H1 (cell line): Measurements from ENCODE around the gene FHOD1. TPM values are rescaled to one million over a fixed set of nuclear protein-coding genes. Genes with fewer than 3 reads are reported as not detected.
A peak's percentile ranks its signal among the peaks of the same experiment; 100 is the strongest.

Experiments used
- CTCF ChIA-PET: fragments of 300-600 bp; sonication (Branson Sonifier 250); formaldehyde crosslinking; loops from one replicate; lab custom pipeline; 2021; ENCODE audit not compliant: partially characterized antibody; lab: Charles Lee
- POLR2A ChIA-PET: fragments of 300-600 bp; sonication (Branson Sonifier 250); formaldehyde crosslinking; loops from one replicate; lab custom pipeline; 2021; ENCODE audit warnings: inconsistent platforms; ENCODE audit not compliant: partially characterized antibody; lab: Charles Lee
- DNase-seq, 2 experiments: peaks; one replicate each; pipeline versions ENCODE4 v3.0.0 to v3.0.0-alpha.2; 2010 to 2022; ENCODE audit warnings: low spot score in 2 of 2, low read depth in 1 of 2, mixed read lengths in 1 of 2
- FAIRE-seq: peaks from 2 replicates; lab custom pipeline; 2011; peaks lifted over from hg19 to GRCh38; lab: Jason Lieb, UNC
- H2AFZ ChIP-seq: 2 replicates; pipeline ENCODE4 v1.8.1; 2012; ENCODE audit warnings: low read length, inconsistent platforms
- H2AK5ac ChIP-seq: 2 replicates; pipeline ENCODE4 v1.6.1; 2013; ENCODE audit warnings: low read depth, low read length
- H2BK120ac ChIP-seq: replicated peaks from 2 replicates; pipeline ENCODE3; 2013; ENCODE audit warnings: low read depth, low read length, inconsistent platforms
- H2BK12ac ChIP-seq: 2 replicates; pipeline ENCODE4 v1.6.1; 2013; ENCODE audit warnings: low read depth, low read length
- H2BK15ac ChIP-seq: 2 replicates; pipeline ENCODE4 v1.6.1; 2013; ENCODE audit warnings: low read length
- H2BK20ac ChIP-seq: 2 replicates; pipeline ENCODE4 v1.6.1; 2013; ENCODE audit warnings: low read length
- H2BK5ac ChIP-seq: 2 replicates; pipeline ENCODE4 v1.6.1; 2013; ENCODE audit warnings: low read depth, low read length
- H3K14ac ChIP-seq: 2 replicates; pipeline ENCODE4 v1.6.1; 2013; ENCODE audit warnings: inconsistent platforms; ENCODE audit not compliant: insufficient read length
- H3K18ac ChIP-seq: 2 replicates; pipeline ENCODE4 v1.6.1; 2013; ENCODE audit warnings: low read length; ENCODE audit errors: extremely low read depth
- H3K23ac ChIP-seq: 2 replicates; pipeline ENCODE4 v1.6.1; 2013; ENCODE audit warnings: inconsistent platforms; ENCODE audit not compliant: insufficient read length
- H3K23me2 ChIP-seq: 2 replicates; pipeline ENCODE4 v1.6.1; 2013; ENCODE audit warnings: low read depth, low read length
- H3K27ac ChIP-seq: 2 replicates; pipeline ENCODE4 v1.6.1; 2011; ENCODE audit warnings: low read depth, low read length, inconsistent platforms
- H3K27me3 ChIP-seq, 4 experiments: replicated peaks in 1 of 4; 1 replicate in 1 of 4; 2 replicates in 3 of 4; pipeline versions ENCODE4 v1.6.1 to v1.8.1; 2011 to 2013; ENCODE audit warnings: low read length in 3 of 4, mild to moderate bottlenecking in 3 of 4, inconsistent platforms in 2 of 4, mixed read lengths in 2 of 4, moderate library complexity in 1 of 4; ENCODE audit not compliant: control insufficient read depth in 3 of 4, insufficient read depth in 3 of 4; ENCODE audit errors: extremely low read depth in 1 of 4
- H3K36me3 ChIP-seq, 4 experiments: 2 replicates each; pipeline versions ENCODE4 v1.6.1 to v1.8.1; 2011 to 2013; ENCODE audit warnings: mild to moderate bottlenecking in 4 of 4, low read length in 3 of 4, moderate library complexity in 2 of 4, control low read depth in 1 of 4, inconsistent platforms in 1 of 4; ENCODE audit not compliant: insufficient read depth in 4 of 4, control insufficient read depth in 2 of 4
- H3K4ac ChIP-seq: replicated peaks from 2 replicates; pipeline ENCODE3; 2013; ENCODE audit warnings: low read length, low read depth, mixed read lengths, inconsistent platforms; ENCODE audit not compliant: insufficient read length
- H3K4me1 ChIP-seq, 4 experiments: replicated peaks in 1 of 4; 1 replicate in 1 of 4; 2 replicates in 3 of 4; pipeline versions ENCODE4 v1.6.1 to v1.8.1; 2011 to 2013; ENCODE audit warnings: low read length in 3 of 4, inconsistent platforms in 2 of 4, mixed read lengths in 1 of 4; ENCODE audit not compliant: insufficient read depth in 4 of 4, control insufficient read depth in 3 of 4
- H3K4me2 ChIP-seq, 2 experiments: 2 replicates each; pipeline versions ENCODE4 v1.6.1 to v1.8.1; 2011 to 2013; ENCODE audit warnings: low read depth in 2 of 2, low read length in 2 of 2, control low read depth in 1 of 2, inconsistent platforms in 1 of 2, mild to moderate bottlenecking in 1 of 2; ENCODE audit not compliant: insufficient read depth in 1 of 2
- H3K4me3 ChIP-seq, 4 experiments: fragments of 200-600, 300-600 bp in 1 of 4; sonication (generic), shearing (Covaris generic), sonication (Bioruptor Twin) in 1 of 4; 2 replicates each; pipeline versions ENCODE4 v1.5.1 to v1.8.1; 2011 to 2016; ENCODE audit warnings: low read length in 4 of 4, low read depth in 3 of 4, control low read depth in 2 of 4, inconsistent platforms in 2 of 4, mild to moderate bottlenecking in 2 of 4, mixed read lengths in 1 of 4, moderate library complexity in 1 of 4; ENCODE audit not compliant: insufficient read depth in 2 of 4; ENCODE audit errors: extremely low read depth in 1 of 4
- H3K56ac ChIP-seq: replicated peaks from 2 replicates; pipeline ENCODE3; 2013; ENCODE audit warnings: low read depth, mild to moderate bottlenecking, mixed read lengths, low read length, inconsistent platforms; ENCODE audit not compliant: insufficient read length
- H3K79me1 ChIP-seq: 2 replicates; pipeline ENCODE4 v1.6.1; 2013; ENCODE audit warnings: low read depth, low read length, control low read depth
- H3K79me2 ChIP-seq, 2 experiments: 2 replicates each; pipeline versions ENCODE4 v1.6.1 to v1.8.1; 2012 to 2013; ENCODE audit warnings: low read length in 2 of 2, mild to moderate bottlenecking in 2 of 2, inconsistent platforms in 1 of 2; ENCODE audit not compliant: insufficient read depth in 2 of 2, control insufficient read depth in 1 of 2
- H3K9ac ChIP-seq, 4 experiments: replicated peaks in 1 of 4; 1 replicate in 1 of 4; 2 replicates in 3 of 4; pipeline versions ENCODE4 v1.6.1 to v1.8.1; 2011 to 2013; ENCODE audit warnings: low read depth in 3 of 4, low read length in 3 of 4, control low read depth in 2 of 4, mild to moderate bottlenecking in 2 of 4, moderate library complexity in 2 of 4, inconsistent platforms in 1 of 4; ENCODE audit errors: extremely low read depth in 1 of 4
- H3K9me3 ChIP-seq, 2 experiments: 2 replicates each; pipeline versions ENCODE4 v1.6.1 to v1.8.1; 2012 to 2013; ENCODE audit warnings: mild to moderate bottlenecking in 2 of 2, moderate library complexity in 2 of 2, control low read depth in 1 of 2, inconsistent platforms in 1 of 2, low read depth in 1 of 2, low read length in 1 of 2, mixed read lengths in 1 of 2; ENCODE audit not compliant: insufficient read depth in 2 of 2
- H4K20me1 ChIP-seq, 2 experiments: replicated peaks in 1 of 2; 2 replicates each; pipeline versions ENCODE3 to v1.8.1; 2011 to 2013; ENCODE audit warnings: inconsistent platforms in 2 of 2, low read length in 2 of 2, mild to moderate bottlenecking in 1 of 2; ENCODE audit not compliant: insufficient read depth in 2 of 2, control insufficient read depth in 1 of 2
- H4K5ac ChIP-seq: 2 replicates; pipeline ENCODE4 v1.6.1; 2013; ENCODE audit warnings: low read length, low read depth, mixed read lengths, inconsistent platforms; ENCODE audit not compliant: insufficient read length
- H4K8ac ChIP-seq: 2 replicates; pipeline ENCODE4 v1.8.0; 2013; ENCODE audit warnings: mild to moderate bottlenecking, moderate library complexity, low read length, inconsistent platforms; ENCODE audit not compliant: insufficient read depth; ENCODE audit errors: extremely low read depth
- H4K91ac ChIP-seq: replicated peaks from 2 replicates; pipeline ENCODE3; 2013; ENCODE audit warnings: low read length, mixed read lengths, inconsistent platforms; ENCODE audit not compliant: insufficient read length
- BACH1 ChIP-seq: IDR thresholded peaks from 2 replicates; pipeline ENCODE4 v1.6.1; 2012; ENCODE audit warnings: low read length, improper control_type of control experiment
- CHD1 ChIP-seq: IDR thresholded peaks from 2 replicates; pipeline ENCODE4 v1.6.1; 2012; ENCODE audit warnings: low read depth, low read length, improper control_type of control experiment
- KDM4A ChIP-seq: IDR thresholded peaks from one replicate; pipeline ENCODE4 v1.7.1; 2012; ENCODE audit warnings: low read depth, mild to moderate bottlenecking, moderate library complexity, low read length, inconsistent platforms; ENCODE audit not compliant: severe bottlenecking
- MAX ChIP-seq: IDR thresholded peaks from 2 replicates; pipeline ENCODE4 v1.6.1; 2012; ENCODE audit warnings: inconsistent platforms
- NRF1 ChIP-seq: IDR thresholded peaks from 2 replicates; pipeline ENCODE4 v1.6.1; 2011; ENCODE audit warnings: mild to moderate bottlenecking, low read depth, low read length, improper control_type of control experiment
- SP1 ChIP-seq: IDR thresholded peaks from 2 replicates; pipeline ENCODE4 v1.6.1; 2011; ENCODE audit warnings: low read depth, low read length
- WGBS, 2 experiments: shearing (Covaris generic) in 1 of 2; methylation state at CpG; one replicate each; pipeline versions ENCODE4 v1.1.6 to v1.1.7; 2013 to 2015; ENCODE audit warnings: low lambda C conversion rate in 2 of 2, mixed read lengths in 2 of 2, inconsistent platforms in 1 of 2, low coverage in 1 of 2, missing lambda C conversion rate in 1 of 2; ENCODE audit not compliant: insufficient replicate concordance in 2 of 2, insufficient coverage in 1 of 2, insufficient read length in 1 of 2; ENCODE audit errors: extremely low coverage in 1 of 2, missing lambda C conversion rate in 1 of 2; 5-methylcytosine and 5-hydroxymethylcytosine counted together
- polyA plus RNA-seq, 7 experiments: library from polyadenylated mRNA; depleted of rRNA in 3 of 7; stranded (reverse) in 5 of 7; unstranded in 2 of 7; fragments of >200 nt in 5 of 7; fragments of 200-250 nt in 2 of 7; gene quantifications; 1 replicate in 5 of 7; 2 replicates in 1 of 7; 4 replicates in 1 of 7; pipeline versions ENCODE4 v1.2.1 to v1.2.3, GENCODE V29; 2011 to 2013; ENCODE audit warnings: missing spikeins in 2 of 7, mixed read lengths in 2 of 7
- total RNA-seq: library from RNA; stranded (reverse); fragmentation: NEBNext Ultra II Directional; extraction: Animal tissue kit (Norgen Biotek cat#: 25700); gene quantifications from 2 replicates; pipeline ENCODE4 v1.2.1, GENCODE V29; 2021

Gene FHOD1
- total and polyA plus RNA-seq, 2 of the 8 experiments (the other 6 are each of a cell fraction or from before 2014, with no cell fraction given): 31.3 to 60.7 TPM

GRCh38 chr16:67208154-67208896 is 39.0 kb downstream of the FHOD1 start:
- H4K8ac ChIP-seq: no peak overlapping the region
- WGBS, 2 experiments: 84% methylated on average over 8 of the region's 11 CpGs; no CpG with 5 or more reads in 1 of the 2 experiments
- FAIRE-seq (no peak), DNase-seq (no peak)
- CTCF ChIA-PET: interaction anchor here (1.0 to 8.9 kb wide), 8 partner anchors 12 to 210 kb away, joined by 3 to 111 read pairs (median 5); partner anchors contain the start of genes E2F4, ELMO3 and TMEM208
- no peaks in the 10 kb centered on the region for H4K20me1 ChIP-seq
- H3K23ac ChIP-seq: no peak overlapping the region
- no peak overlapping the region for H3K56ac ChIP-seq
- no peak overlapping the region for H4K5ac ChIP-seq
- H4K91ac ChIP-seq: no peak overlapping the region
- no peaks in the 10 kb centered on the region for H3K79me2 ChIP-seq
- no peak overlapping the region for H2AFZ ChIP-seq
- no peak overlapping the region for H2BK120ac ChIP-seq
- no peak overlapping the region for H3K4me3 ChIP-seq
- H3K4me2 ChIP-seq: no peak overlapping the region
- H3K18ac ChIP-seq: no peak overlapping the region
- peaks cover 0 to 3% (median 0%) of the 10 kb centered on the region in 4 experiments; a peak in 2 of 8 replicates for H3K36me3 ChIP-seq
- no peak overlapping the region for H3K27ac ChIP-seq
- peaks cover 0 to 9% (median 6%) of the 10 kb centered on the region in 4 experiments; a peak in 4 of 7 replicates for H3K27me3 ChIP-seq
- no peak overlapping the region for H2BK15ac ChIP-seq
- no peaks in the 10 kb centered on the region for H3K79me1 ChIP-seq
- no peak overlapping the region for H3K14ac ChIP-seq
- no peak overlapping the region for H2BK20ac ChIP-seq
- peaks cover 0 to 10% (median 1%) of the 10 kb centered on the region in 4 experiments; a peak in 2 of 7 replicates for H3K4me1 ChIP-seq
- no peak overlapping the region; a peak in 1 of 7 replicates for H3K9ac ChIP-seq
- no peaks in the 10 kb centered on the region for H3K23me2 ChIP-seq
- no peak overlapping the region for H3K4ac ChIP-seq
- POLR2A ChIA-PET: interaction anchor here (0.8 to 4.3 kb wide), 9 partner anchors 8 to 210 kb away, joined by 3 to 20 read pairs (median 3); partner anchors contain the start of genes FHOD1 and TMEM208
- 0 out of 2 replicates have a peak overlapping the region, but pooled peaks have one; percentile 50 for H2BK12ac ChIP-seq
- H3K9me3 ChIP-seq: no peaks in the 10 kb centered on the region
- peak overlapping the region; percentile 60; the same call in 1 of the 2 replicates for H2BK5ac ChIP-seq
- H2AK5ac ChIP-seq: no peak overlapping the region
- no peak for TF ChIP-seq CHD1
- TF ChIP-seq KDM4A: no peak
- no peak for TF ChIP-seq MAX
- TF ChIP-seq SP1: no peak
- TF ChIP-seq NRF1: no peak
- no peak for TF ChIP-seq BACH1
